Astrocyte of the cerebellum (primary cell): ENCODE measurements around the gene PGLYRP4.

ENCODE experiments used
- DNase-seq: peaks from one replicate; pipeline ENCODE4 v3.0.0-alpha.2; 2011; ENCODE audit warnings: low read depth
- H3K4me3 ChIP-seq: 2 replicates; pipeline ENCODE4 v1.5.1; 2011; ENCODE audit warnings: mild to moderate bottlenecking, low read depth, low read length, moderate library complexity
- CTCF ChIP-seq: IDR thresholded peaks from 2 replicates; pipeline ENCODE4 v1.5.1; 2012; ENCODE audit warnings: low read length, low read depth, moderate library complexity, mild to moderate bottlenecking; ENCODE audit errors: missing control alignments
- in situ Hi-C: cut with HindIII; loops from 2 replicates; pipeline ENCODE4 v1.10.0; 2017; ENCODE audit warnings: low sequenced_read_pairs

The PGLYRP4 gene

GRCh38 chr1:153357853-153358690 is 9.4 kb upstream of the PGLYRP4 start, which contains the start of gene S100A9:
S100A9 (plus strand) TSS chr1:153357854; CDS start chr1:153358284, 430 bp downstream.
- TF ChIP-seq CTCF, result no peak
- H3K4me3 ChIP-seq, result no peak within 1 kb of the TSS
- DNase-seq, result no peak
- in situ Hi-C loops, result no loop called here

- in situ Hi-C loops, result no loop called here
- DNase-seq, result no peak
- no peak overlapping the region for H3K4me3 ChIP-seq
- no peak for TF ChIP-seq CTCF
These were observed 8.6 kb upstream of the PGLYRP4 start for GRCh38 chr1:153357076-153357852.

GRCh38 chr1:153356392-153357075 is 7.9 kb upstream of the PGLYRP4 start:
- no peak for TF ChIP-seq CTCF
- in situ Hi-C loops, result no loop called here
- no peak overlapping the region for H3K4me3 ChIP-seq
- no peak for DNase-seq

GRCh38 chr1:153355445-153356071 is 6.9 kb upstream of the PGLYRP4 start:
- in situ Hi-C loops, result no loop called here
- peak; percentile 40 for TF ChIP-seq CTCF
- no peak overlapping the region for H3K4me3 ChIP-seq
- no peak for DNase-seq

- no peak for DNase-seq
- peak; percentile 3 for TF ChIP-seq CTCF
- no peak overlapping the region for H3K4me3 ChIP-seq
- in situ Hi-C loops, result no loop called here
These were observed 6.0 kb upstream of the PGLYRP4 start for GRCh38 chr1:153354515-153355193.
